ENCODE measurements around the gene FXYD6. TPM values are rescaled to one million over a fixed set of nuclear protein-coding genes. Genes with fewer than 3 reads are reported as not detected.

The FXYD6 gene
- polyA plus RNA-seq, 2 of the 4 experiments (the other 2 are of a cell fraction), result 0.26 to 0.49 TPM

- no peak for TF ChIP-seq BHLHE40 (IDR thresholded peaks at IDR 0.05; ENCODE audit: low read depth, low read length)
- TF ChIP-seq RNF2 (IDR thresholded peaks at IDR 0.05; ENCODE audit: borderline replicate concordance, low read depth), result no peak
- no peak for TF ChIP-seq ZFP36 (IDR thresholded peaks at IDR 0.05; ENCODE audit: borderline replicate concordance, partially characterized antibody)
- no peak for TF ChIP-seq NR3C1 (IDR thresholded peaks at IDR 0.05)
- no peak for TF ChIP-seq CEBPB (IDR thresholded peaks at IDR 0.05)
- TF ChIP-seq, protein P1, sequence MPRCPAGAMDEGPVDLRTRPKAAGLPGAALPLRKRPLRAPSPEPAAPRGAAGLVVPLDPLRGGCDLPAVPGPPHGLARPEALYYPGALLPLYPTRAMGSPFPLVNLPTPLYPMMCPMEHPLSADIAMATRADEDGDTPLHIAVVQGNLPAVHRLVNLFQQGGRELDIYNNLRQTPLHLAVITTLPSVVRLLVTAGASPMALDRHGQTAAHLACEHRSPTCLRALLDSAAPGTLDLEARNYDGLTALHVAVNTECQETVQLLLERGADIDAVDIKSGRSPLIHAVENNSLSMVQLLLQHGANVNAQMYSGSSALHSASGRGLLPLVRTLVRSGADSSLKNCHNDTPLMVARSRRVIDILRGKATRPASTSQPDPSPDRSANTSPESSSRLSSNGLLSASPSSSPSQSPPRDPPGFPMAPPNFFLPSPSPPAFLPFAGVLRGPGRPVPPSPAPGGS (IDR thresholded peaks at IDR 0.05), result no peak
These were observed 4.7 kb downstream of the FXYD6 start (continued) for GRCh38 chr11:117871784-117872183.

- POLR2A ChIA-PET, result no interaction called here
- CTCF ChIA-PET, result interaction anchor here (1.7 kb wide), 1 partner anchor 75 kb away, joined by 5 read pairs; no protein-coding TSS in a partner anchor
- H3K4me3 ChIP-seq, result no peak overlapping the region
- TF ChIP-seq POLR2AphosphoS2 (conservative IDR thresholded peaks at IDR 0.05; ENCODE audit: low read length), result no peak
- no peak for TF ChIP-seq MAZ (IDR thresholded peaks at IDR 0.05; ENCODE audit: borderline replicate concordance, low read depth, low read length)
- TF ChIP-seq PHF8 (IDR thresholded peaks at IDR 0.05; ENCODE audit: borderline replicate concordance, low read depth), result no peak
- TF ChIP-seq CBX8 (IDR thresholded peaks at IDR 0.05), result no peak
- no peak for TF ChIP-seq TFCP2L1 (CRISPR knock-in tag; IDR thresholded peaks at IDR 0.05)
- TF ChIP-seq, protein P2, sequence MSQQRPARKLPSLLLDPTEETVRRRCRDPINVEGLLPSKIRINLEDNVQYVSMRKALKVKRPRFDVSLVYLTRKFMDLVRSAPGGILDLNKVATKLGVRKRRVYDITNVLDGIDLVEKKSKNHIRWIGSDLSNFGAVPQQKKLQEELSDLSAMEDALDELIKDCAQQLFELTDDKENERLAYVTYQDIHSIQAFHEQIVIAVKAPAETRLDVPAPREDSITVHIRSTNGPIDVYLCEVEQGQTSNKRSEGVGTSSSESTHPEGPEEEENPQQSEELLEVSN (IDR thresholded peaks at IDR 0.05; ENCODE audit: borderline replicate concordance, low read depth), result no peak
- no peak for TF ChIP-seq HOXB13 (CRISPR knock-in tag; IDR thresholded peaks at IDR 0.05; ENCODE audit: low read depth)
- no peak for TF ChIP-seq MYC (IDR thresholded peaks at IDR 0.05; ENCODE audit: borderline replicate concordance, low read length)
- TF ChIP-seq ZNF302 (CRISPR knock-in tag; IDR thresholded peaks at IDR 0.05), result no peak
- TF ChIP-seq NFE2L2 (conservative IDR thresholded peaks at IDR 0.05; ENCODE audit: low read length), result no peak
- TF ChIP-seq FOXS1 (CRISPR knock-in tag; IDR thresholded peaks at IDR 0.05), result no peak
- TF ChIP-seq CHD2 (IDR thresholded peaks at IDR 0.05; ENCODE audit: low read length, partially characterized antibody), result no peak
- no peak for TF ChIP-seq GATA3 (IDR thresholded peaks at IDR 0.05; ENCODE audit: borderline replicate concordance)
- TF ChIP-seq HMGXB4 (CRISPR knock-in tag; IDR thresholded peaks at IDR 0.05; ENCODE audit: borderline replicate concordance), result no peak
- TF ChIP-seq HEYL (CRISPR knock-in tag; IDR thresholded peaks at IDR 0.05), result no peak
- TF ChIP-seq FOSB (CRISPR knock-in tag; IDR thresholded peaks at IDR 0.05), result no peak
- no peak for TF ChIP-seq MAFK (IDR thresholded peaks at IDR 0.05; ENCODE audit: partially characterized antibody)
- no peak for TF ChIP-seq POLR2A (IDR thresholded peaks at IDR 0.05; ENCODE audit: low read length)
- TF ChIP-seq ZSCAN20 (CRISPR knock-in tag; IDR thresholded peaks at IDR 0.05), result no peak
- FAIRE-seq (no peak), ATAC-seq (no peak), DNase-seq (ENCODE audit: low read depth in 1 of 2, low spot score in 1 of 2) (no peak)
- H3K4me2 ChIP-seq, result no peak overlapping the region
- 84% methylated on average over 11 of the region's 18 CpGs for WGBS (ENCODE audit: missing lambda C conversion rate)
- H3K4me1 ChIP-seq, result no peaks in the 10 kb centered on the region
- no peaks in the 10 kb centered on the region for H3K9me3 ChIP-seq
- no peak overlapping the region for H3K27ac ChIP-seq
These were observed 5.3 kb downstream of the FXYD6 start for GRCh38 chr11:117871160-117871559.
